ENCODE results near the gene ZBTB20.
"Not testable (repeated sequence)": the region's sequence is repeated elsewhere in the genome, so short reads cannot be mapped to it uniquely, and the experiment has no call there.

The ZBTB20 gene

GRCh38 chr3:114846252-114846651 lies 300.8 kb downstream of the ZBTB20 start:
- in situ Hi-C loops (cut with MboI; ENCODE audit: low sequenced_read_pairs): no loop called here

- in situ Hi-C loops (cut with MboI; ENCODE audit: low sequenced_read_pairs): no loop called here
These were observed 305.6 kb downstream of the ZBTB20 start for GRCh38 chr3:114841515-114841914.

- in situ Hi-C loops (cut with MboI; ENCODE audit: low sequenced_read_pairs): no loop called here
These were observed 307.6 kb downstream of the ZBTB20 start for GRCh38 chr3:114839476-114839875.

- in situ Hi-C loops (cut with MboI; ENCODE audit: low sequenced_read_pairs): no loop called here
These were observed 309.1 kb downstream of the ZBTB20 start for GRCh38 chr3:114838025-114838424.

- in situ Hi-C loops (cut with MboI; ENCODE audit: low sequenced_read_pairs): no loop called here
These were observed 312.7 kb downstream of the ZBTB20 start for GRCh38 chr3:114834175-114834940.

GRCh38 chr3:114831861-114832260 lies 315.2 kb downstream of the ZBTB20 start:
- in situ Hi-C loops (cut with MboI; ENCODE audit: low sequenced_read_pairs): no loop called here

GRCh38 chr3:114830652-114831051 lies 316.4 kb downstream of the ZBTB20 start:
- in situ Hi-C loops (cut with MboI; ENCODE audit: low sequenced_read_pairs): no loop called here

- in situ Hi-C loops (cut with MboI; ENCODE audit: low sequenced_read_pairs): no loop called here
These were observed 317.3 kb downstream of the ZBTB20 start for GRCh38 chr3:114829783-114830182.

GRCh38 chr3:114827495-114827894 lies 319.6 kb downstream of the ZBTB20 start:
- in situ Hi-C loops (cut with MboI; ENCODE audit: low sequenced_read_pairs): no loop called here

- in situ Hi-C loops (cut with MboI; ENCODE audit: low sequenced_read_pairs): no loop called here
These were observed 323.1 kb downstream of the ZBTB20 start for GRCh38 chr3:114824014-114824413.

- in situ Hi-C loops (cut with MboI; ENCODE audit: low sequenced_read_pairs): no loop called here
These were observed 324.0 kb downstream of the ZBTB20 start for GRCh38 chr3:114823061-114823460.

- in situ Hi-C loops (cut with MboI; ENCODE audit: low sequenced_read_pairs): no loop called here
These were observed 331.0 kb downstream of the ZBTB20 start for GRCh38 chr3:114816052-114816451.

GRCh38 chr3:114812541-114813238 lies 334.4 kb downstream of the ZBTB20 start:
- in situ Hi-C loops (cut with MboI; ENCODE audit: low sequenced_read_pairs): not testable (repeated sequence)

- in situ Hi-C loops (cut with MboI; ENCODE audit: low sequenced_read_pairs): no loop called here
These were observed 337.2 kb downstream of the ZBTB20 start for GRCh38 chr3:114809668-114810413.

GRCh38 chr3:114804099-114804498 lies 343.0 kb downstream of the ZBTB20 start:
- in situ Hi-C loops (cut with MboI; ENCODE audit: low sequenced_read_pairs): no loop called here

- in situ Hi-C loops (cut with MboI; ENCODE audit: low sequenced_read_pairs): no loop called here
These were observed 343.9 kb downstream of the ZBTB20 start for GRCh38 chr3:114803042-114803695.

GRCh38 chr3:114800272-114801031 lies 346.6 kb downstream of the ZBTB20 start:
- in situ Hi-C loops (cut with MboI; ENCODE audit: low sequenced_read_pairs): no loop called here

GRCh38 chr3:114799816-114800215 lies 347.3 kb downstream of the ZBTB20 start:
- in situ Hi-C loops (cut with MboI; ENCODE audit: low sequenced_read_pairs): no loop called here

GRCh38 chr3:114796796-114797195 lies 350.3 kb downstream of the ZBTB20 start:
- in situ Hi-C loops (cut with MboI; ENCODE audit: low sequenced_read_pairs): no loop called here

GRCh38 chr3:114794894-114795630 lies 352.0 kb downstream of the ZBTB20 start:
- in situ Hi-C loops (cut with MboI; ENCODE audit: low sequenced_read_pairs): no loop called here

Data from HL-60/S4 (cell line).